Keratinocyte (primary cell): Measurements from ENCODE around the gene CREB3L1.
A peak's percentile ranks its signal among the peaks of the same experiment; 100 is the strongest.

Source experiments
- CTCF ChIP-seq, 3 experiments: IDR thresholded peaks in 1 of 3; conservative IDR thresholded peaks in 1 of 3; optimal IDR thresholded peaks in 1 of 3; 2 replicates in 2 of 3; 3 replicates in 1 of 3; pipeline versions ENCODE3 to v1.5.1; 2011; ENCODE audit warnings: low read length in 3 of 3, mild to moderate bottlenecking in 3 of 3, moderate library complexity in 2 of 3, control low read depth in 1 of 3, inconsistent platforms in 1 of 3; ENCODE audit not compliant: insufficient read depth in 2 of 3; ENCODE audit errors: extremely low read depth in 1 of 3
- EZH2 ChIP-seq: IDR thresholded peaks from one replicate; pipeline ENCODE4 v1.6.1; 2012; ENCODE audit warnings: inconsistent platforms, mild to moderate bottlenecking, low read length, moderate library complexity

GRCh38 chr11:46315033-46315738 is 37.7 kb downstream of the CREB3L1 start:
- TF ChIP-seq CTCF (optimal IDR thresholded peaks at IDR 0.05 in 1 of 3, IDR thresholded peaks at IDR 0.05 in 1 of 3, conservative IDR thresholded peaks at IDR 0.05 in 1 of 3; ENCODE audit: extremely low read depth in 1 of 3, insufficient read depth in 2 of 3, low read length in 3 of 3) = peak; percentile 87 to 92 (median 88)
- no peak for TF ChIP-seq EZH2
